Measurements from ENCODE around the gene MARCO.

The MARCO gene

DNA sequence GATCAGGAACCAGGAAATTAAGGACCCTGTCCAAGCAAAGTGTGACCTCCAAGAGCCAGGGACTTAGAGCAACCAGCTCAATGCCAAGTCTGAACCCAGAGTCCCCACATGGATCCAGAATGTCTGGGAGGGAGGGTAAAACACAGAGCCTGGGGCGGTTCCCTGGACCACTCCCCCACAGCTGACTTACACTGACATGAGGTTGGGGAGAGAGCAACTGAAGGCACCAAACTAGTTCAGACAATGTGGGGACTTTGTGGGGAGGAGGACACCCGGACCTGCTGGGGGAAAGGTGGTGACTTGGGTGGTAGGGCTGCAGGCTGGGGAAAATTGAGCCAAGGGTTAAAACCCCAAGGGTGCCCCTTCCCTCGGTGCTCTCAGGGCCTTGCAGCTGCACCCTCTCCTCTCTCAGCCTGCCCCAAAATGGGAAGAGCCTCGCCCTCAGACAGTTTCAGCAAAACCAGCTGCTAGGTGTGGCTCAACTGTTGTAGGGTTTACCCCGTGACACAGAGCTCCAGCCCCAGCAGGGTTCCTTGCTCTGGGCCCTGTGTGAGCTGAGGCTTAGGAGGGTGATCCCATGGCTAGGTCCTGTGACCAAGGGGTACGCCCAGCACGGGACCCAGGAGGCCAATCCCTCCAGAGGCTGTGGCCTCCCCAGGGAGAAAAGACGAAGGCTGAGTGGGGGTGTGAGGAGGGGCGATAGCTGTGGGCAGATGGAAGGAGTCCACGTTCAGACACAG, 28.6 kb downstream of the MARCO start:
- no peak overlapping the region for H3K4me3 ChIP-seq (ENCODE audit: low read length)
- DNase-seq (ENCODE audit: low read depth, low spot score): no peak

DNA sequence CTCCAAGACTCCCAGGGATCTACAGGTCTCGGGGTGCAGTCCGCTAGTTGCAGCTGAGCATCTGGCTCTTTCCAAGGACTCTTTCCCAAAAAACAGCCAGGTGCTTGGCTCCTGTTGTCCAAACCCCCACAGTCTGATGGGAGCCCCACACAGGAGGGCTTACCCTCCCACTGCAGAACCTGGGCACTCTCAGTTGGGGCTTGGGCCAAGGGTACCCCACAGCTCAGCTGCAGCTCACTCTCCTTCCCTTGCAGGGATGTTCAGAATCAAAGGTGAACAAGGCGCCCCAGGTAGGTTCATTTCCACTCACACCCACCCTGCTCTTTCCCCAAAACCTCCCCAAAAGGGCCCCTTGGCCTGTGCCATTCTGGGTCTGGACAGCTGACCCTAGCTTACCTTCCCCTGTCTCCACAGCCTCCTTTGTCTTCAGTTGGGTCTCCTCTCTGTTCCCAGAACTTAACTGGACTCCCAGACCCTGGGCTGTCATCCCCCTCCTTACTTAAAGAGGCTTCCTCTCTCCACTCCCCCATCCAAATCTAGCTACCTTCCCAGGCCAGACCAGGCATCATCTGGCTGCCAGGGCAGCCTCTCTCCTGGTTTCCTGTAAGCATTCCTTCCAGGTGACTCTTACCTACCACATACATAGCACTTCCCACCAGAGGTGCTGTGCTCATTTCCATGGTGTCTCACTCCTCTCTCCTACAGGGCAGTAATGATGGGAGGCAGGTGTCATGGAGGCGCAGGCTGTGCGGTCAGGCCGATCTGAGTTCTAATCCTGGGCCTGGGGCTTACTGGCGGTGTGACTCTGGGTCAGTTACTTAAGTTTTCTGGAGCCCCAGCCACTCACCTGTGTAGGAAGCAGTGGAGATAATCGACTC, 29.5 kb downstream of the MARCO start:
- no peak overlapping the region for H3K4me3 ChIP-seq (ENCODE audit: low read length)
- no peak for DNase-seq (ENCODE audit: low read depth, low spot score)

DNA sequence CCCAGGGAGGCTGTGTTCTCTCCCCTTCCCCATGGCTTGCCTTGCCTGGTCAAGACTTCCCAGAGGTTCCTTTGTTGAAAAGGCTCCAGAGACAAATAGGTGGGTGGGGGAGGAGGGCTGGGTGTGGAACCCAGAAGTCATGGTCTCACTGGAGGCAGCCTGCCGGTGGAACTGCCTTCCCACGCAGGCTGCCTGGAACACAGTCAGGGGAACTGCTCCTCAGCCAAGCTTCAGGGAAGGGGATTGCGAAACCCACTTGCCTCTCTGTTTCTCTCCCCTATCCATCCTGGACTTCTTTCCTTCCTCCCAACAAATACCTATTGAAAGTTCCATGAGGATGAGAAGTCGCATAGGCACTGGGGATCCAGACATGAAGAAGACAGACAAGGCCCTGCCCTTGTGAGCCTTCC, 31.6 kb downstream of the MARCO start:
- no peak for DNase-seq (ENCODE audit: low read depth, low spot score)
- H3K4me3 ChIP-seq (ENCODE audit: low read length): no peak overlapping the region

DNA sequence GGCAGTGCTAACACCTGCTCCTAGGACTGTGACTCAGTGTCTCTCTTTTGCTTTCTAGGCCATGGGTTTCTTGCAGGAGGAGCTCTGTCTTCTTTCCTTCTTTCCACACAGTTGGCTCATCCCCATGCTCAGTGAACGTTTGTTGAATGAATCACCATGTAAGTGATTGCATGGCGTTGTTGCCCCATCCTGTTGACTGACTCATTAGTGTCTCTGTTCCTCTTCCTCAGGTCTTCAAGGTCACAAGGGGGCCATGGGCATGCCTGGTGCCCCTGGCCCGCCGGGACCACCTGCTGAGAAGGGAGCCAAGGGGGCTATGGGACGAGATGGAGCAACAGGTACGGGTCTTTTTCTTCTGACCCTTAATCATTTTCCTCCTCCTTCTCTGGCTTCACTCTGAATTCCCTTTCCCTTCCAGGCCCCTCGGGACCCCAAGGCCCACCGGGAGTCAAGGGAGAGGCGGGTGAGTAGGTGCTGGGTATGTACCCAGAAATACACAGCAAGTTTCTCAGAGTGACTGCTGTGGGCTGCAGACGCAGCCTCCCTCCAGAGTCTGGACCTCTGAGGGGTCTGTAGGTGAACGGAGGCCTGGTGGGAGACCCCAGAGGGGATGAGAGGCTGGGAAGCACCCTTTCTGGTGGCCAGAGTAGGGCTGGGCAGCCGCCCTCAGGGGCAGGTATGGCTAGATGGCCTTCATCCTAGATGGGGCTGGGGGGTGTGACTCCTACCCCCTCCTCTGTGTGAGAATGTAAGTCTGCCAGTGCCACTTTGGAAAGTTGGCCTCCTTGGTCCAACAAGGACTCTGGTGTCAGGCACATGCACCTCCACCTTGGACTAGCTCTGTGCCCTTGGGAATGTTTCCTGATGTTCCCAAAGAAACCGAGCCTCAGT, 32.4 kb downstream of the MARCO start:
- DNase-seq (ENCODE audit: low read depth, low spot score): no peak
- no peak overlapping the region for H3K4me3 ChIP-seq (ENCODE audit: low read length)

DNA sequence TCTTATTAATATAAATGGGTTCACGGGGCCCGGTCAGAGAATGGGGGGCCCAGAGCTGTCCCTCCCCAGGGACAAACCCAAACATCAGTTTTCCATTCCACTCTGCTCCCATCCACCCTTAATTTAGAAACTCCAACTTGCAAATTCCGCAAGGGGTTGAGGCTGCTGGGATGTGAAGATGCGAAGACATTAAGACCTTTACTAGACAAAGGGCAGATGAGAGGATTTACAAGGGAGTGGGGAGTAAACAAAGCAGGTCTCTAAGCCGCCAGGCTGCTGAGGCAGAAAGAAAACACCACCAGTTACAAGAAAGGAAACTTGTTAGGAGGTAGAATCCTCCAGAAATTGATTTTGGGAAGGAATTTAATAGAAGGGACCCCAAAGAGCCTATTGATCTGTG, 33.1 kb downstream of the MARCO start:
- no peak overlapping the region for H3K4me3 ChIP-seq (ENCODE audit: low read length)
- DNase-seq (ENCODE audit: low read depth, low spot score): no peak

DNA sequence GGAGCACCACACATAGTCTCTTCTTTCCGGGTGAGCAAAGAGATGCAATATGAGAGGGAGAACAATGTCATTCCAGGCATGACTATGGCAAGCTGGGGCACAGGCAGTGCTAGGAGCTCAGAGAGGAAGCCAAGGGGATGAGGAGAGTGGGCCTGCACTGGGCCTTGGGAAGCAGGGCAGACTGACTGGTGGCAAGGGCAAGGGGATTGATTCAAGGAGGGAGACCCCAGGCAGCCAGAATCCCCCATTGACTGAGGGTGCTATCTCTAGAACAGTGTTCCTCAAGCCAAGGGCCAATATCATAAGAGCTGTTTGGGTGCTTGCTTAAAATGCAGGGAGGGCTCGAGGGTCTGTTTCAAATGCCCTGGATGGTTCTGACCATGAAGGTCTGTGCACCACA, 36.1 kb downstream of the MARCO start:
- no peak for DNase-seq (ENCODE audit: low read depth, low spot score)
- H3K4me3 ChIP-seq (ENCODE audit: low read length): no peak overlapping the region

DNA sequence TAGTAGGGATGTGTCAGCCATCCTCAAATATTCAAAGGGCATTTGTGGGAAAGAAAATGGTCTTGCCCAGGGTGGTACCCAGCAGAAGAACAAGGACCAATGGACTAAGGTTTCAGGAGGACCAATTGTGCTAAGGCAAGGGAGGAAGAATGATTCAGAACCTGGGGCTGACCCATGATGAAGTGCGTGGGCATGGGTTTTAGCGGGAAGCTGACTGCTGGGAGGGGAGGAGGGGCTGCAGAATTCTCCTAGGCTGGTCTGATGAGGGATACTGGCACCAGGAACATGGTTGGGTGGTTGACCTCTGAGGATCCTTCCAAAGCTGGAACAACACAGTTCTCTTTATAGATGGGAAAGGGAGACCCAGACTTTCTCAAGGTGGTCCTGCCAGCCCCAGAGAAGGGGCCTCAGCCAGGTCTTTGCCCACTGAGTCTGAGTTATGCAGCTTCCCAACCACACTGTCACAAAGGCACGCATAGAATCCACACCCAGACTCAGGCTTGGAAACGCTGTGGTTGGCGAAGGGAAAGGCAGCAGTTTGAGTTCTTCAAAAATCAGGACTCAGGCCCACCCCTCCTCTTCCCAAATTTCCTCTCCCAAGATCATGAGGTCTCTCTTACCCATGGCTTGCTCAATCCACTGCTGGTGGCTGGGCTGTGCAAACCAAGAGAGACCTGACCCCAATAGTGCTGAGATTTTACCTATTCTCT, 37.3 kb downstream of the MARCO start:
- no peak for DNase-seq (ENCODE audit: low read depth, low spot score)
- no peak overlapping the region for H3K4me3 ChIP-seq (ENCODE audit: low read length)

DNA sequence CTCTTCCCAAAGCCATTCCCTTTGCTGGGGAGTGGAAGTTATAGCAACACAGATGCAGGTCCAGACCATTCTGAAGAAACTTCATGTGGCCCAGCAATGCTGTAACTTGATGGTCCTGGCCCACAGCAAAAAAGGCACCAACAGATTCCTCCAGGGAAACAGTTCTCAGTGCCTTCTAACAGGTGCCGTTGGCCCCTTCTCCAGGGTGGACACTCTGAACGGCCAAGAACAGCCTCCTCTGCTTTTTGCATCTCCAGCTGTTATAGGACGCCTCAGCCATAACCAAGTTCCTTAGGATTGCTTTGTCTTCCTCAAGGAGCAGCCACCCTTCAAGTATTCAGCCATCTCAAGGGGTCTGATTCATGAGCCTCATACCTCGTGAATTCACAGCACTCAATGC, 38.0 kb downstream of the MARCO start:
- DNase-seq (ENCODE audit: low read depth, low spot score): no peak
- H3K4me3 ChIP-seq (ENCODE audit: low read length): no peak overlapping the region

DNA sequence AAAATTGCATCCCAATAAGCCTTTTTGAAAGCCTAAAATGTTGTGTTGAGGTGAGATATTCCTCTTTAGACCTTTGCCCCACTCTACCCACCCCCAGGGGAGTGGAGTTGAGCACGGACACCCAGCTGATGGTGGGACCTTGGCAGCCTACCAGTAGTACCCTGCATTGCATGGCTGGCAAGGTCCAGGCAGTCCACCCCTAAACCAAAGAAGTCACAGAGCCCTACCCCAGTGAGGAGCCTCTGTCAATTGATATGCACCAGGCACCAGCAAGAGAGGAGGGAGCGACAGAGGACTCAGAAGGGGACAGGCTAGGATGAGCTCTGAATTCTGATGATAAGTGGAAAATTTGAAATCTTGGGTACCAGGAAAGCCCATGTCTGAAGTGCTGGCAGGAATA, 38.6 kb downstream of the MARCO start:
- no peak overlapping the region for H3K4me3 ChIP-seq (ENCODE audit: low read length)
- no peak for DNase-seq (ENCODE audit: low read depth, low spot score)

DNA sequence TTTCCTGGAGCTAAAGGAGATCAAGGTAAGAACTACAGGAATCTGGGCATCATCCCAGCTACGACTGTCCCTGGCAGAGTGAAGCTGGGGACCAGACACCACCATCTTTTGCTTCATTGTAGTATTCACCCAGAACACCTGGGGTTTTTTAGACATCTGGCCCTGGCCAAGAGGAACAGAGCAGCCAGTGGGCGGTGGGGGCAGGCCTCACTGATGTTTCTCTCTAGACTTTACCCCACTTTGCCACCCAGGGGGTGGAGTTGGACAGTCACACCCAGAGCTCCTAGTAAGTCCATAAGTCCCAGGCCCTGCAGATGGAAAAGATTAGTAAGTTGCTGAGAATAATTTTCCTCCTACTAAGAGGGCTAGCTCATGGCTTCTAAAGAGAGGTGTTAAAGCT, 39.6 kb downstream of the MARCO start:
- no peak overlapping the region for H3K4me3 ChIP-seq (ENCODE audit: low read length)

DNA sequence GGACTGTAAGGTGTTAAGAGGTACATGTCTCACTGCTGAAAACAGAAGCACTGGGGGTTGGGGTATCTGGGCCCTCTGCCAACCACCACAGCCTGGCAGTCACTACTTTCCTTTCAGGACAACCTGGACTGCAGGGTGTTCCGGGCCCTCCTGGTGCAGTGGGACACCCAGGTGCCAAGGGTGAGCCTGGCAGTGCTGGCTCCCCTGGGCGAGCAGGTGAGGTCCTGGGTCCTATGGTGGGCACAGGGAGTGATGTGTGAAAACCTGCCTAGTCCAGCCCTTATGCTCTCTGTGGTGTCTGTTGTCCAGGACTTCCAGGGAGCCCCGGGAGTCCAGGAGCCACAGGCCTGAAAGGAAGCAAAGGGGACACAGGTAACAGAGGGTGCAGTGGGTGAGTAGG, 40.0 kb downstream of the MARCO start:
- DNase-seq (ENCODE audit: low read depth, low spot score): no peak
- no peak overlapping the region for H3K4me3 ChIP-seq (ENCODE audit: low read length)

More for the DNA sequence above, 39.6 kb downstream of the MARCO start:
- no peak for DNase-seq (ENCODE audit: low read depth, low spot score)

DNA sequence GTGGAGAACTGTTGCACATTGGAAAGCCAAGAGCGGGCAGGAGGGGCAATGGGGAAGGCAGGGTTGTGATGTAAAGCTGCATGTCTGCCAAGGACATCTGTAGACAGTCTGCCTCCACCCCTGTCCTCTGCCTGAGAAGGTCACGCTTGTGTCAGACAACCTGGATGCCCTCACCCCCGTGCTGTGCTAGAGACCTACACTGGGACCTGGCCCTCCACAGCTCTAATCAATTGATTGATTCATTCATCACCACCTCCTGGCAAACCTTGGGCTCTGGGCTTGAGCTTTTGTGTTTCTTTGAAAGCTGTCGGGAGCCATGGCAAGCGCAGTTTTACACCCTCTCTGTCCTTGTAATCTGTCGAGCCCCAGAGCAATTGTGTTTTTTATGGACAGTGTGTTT, 41.1 kb downstream of the MARCO start:
- no peak overlapping the region for H3K4me3 ChIP-seq (ENCODE audit: low read length)
- DNase-seq (ENCODE audit: low read depth, low spot score): no peak

DNA sequence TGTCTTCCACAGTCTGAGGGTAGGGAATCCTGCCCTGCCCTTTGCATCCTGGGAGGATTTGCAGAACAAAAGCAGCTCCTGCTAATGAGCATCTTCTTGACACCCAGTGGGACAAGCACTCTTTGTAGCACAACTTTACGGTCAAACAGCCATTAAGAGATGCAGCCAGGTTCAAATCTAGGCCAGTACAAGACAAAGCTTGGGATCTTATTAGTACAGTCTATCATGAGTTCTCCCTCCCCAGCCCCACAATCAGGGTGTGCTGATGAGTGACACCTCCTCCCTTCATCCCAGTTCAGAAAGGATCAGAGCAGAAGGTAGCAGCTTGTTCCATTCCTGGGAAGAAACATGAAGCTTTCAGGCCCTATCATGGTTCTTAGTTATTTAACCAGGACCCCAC, 41.9 kb downstream of the MARCO start:
- H3K4me3 ChIP-seq (ENCODE audit: low read length): no peak overlapping the region
- DNase-seq (ENCODE audit: low read depth, low spot score): no peak

DNA sequence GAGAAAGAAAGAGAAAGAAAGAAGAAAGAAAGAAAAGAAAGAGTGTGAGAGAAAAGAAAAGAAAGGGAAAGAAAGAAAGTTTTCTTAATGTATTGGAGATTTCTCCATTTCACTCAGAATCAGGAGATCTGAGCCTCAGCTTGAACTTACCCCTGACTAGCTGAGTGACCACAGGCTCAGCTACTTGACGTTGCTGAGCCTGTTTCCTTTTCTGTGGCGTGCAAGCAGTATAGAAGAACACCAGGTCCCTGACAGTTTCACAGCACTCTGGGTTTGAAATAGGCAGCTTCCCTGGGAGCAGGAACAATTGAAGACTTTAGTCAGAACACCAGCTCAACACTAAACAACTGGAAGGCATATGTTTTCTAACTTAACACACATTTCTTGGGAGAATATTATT, 44.7 kb downstream of the MARCO start:
- H3K4me3 ChIP-seq (ENCODE audit: low read length): no peak overlapping the region
- no peak for DNase-seq (ENCODE audit: low read depth, low spot score)

DNA sequence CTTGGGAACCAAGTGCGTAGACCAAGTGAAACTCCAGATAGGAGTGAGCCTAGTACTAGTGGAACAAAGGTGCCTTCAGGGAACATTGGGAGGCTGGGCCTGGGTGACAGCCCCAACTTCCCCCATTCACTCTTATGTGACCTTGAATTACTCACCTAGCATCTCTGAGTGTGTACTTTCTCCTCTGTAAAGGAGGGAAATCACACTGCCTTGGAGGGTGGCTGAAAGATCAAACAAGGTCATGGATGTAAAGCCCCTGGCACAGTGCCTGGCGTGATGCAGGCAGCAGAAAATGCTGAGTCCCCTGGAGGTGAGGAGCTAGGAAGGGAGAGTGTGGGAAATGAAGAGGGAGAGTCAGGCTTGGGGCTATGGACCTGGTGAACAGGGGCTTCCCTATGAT, 45.9 kb downstream of the MARCO start:
- no peak overlapping the region for H3K4me3 ChIP-seq (ENCODE audit: low read length)
- DNase-seq (ENCODE audit: low read depth, low spot score): no peak

DNA sequence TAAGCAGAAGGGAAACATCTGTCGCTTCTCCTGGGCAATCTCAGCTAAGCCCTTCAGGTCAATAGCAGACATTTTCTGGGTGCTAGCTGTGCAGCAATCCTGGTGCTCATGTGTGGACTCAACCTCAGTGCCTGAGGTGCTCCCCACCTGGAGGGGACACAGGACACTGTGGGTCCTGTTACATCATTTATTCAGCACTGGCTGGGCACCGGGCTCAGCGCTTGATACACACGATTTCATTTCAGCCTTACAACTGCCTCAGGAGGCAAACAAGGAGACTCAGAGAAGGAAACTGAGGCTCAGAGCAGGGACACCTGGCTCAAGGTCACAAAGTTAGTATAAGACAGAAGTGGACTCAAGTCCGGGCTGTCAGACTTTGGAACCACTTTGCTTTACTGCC, 46.7 kb downstream of the MARCO start:
- no peak overlapping the region for H3K4me3 ChIP-seq (ENCODE audit: low read length)
- DNase-seq (ENCODE audit: low read depth, low spot score): no peak

DNA sequence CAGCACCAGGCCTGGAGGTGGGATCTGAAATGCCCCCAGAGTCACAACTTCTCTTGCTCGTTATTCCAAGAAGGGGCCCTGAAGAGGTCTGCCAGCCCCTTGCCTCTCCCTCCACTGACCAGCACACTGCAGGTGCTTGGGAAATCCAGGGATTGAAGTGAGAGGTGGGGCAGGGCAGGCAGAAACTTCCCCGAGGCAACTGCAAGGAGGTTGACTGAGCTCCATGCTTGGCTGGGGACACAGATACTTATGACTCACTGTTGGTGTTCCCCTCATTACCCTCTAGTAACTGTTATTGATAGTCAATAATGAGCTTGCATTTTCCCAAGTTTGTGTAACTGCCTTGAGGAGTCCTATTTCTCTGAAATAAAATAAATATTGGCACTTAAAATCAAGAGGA, 47.5 kb downstream of the MARCO start:
- no peak overlapping the region for H3K4me3 ChIP-seq (ENCODE audit: low read length)
- DNase-seq (ENCODE audit: low read depth, low spot score): no peak

DNA sequence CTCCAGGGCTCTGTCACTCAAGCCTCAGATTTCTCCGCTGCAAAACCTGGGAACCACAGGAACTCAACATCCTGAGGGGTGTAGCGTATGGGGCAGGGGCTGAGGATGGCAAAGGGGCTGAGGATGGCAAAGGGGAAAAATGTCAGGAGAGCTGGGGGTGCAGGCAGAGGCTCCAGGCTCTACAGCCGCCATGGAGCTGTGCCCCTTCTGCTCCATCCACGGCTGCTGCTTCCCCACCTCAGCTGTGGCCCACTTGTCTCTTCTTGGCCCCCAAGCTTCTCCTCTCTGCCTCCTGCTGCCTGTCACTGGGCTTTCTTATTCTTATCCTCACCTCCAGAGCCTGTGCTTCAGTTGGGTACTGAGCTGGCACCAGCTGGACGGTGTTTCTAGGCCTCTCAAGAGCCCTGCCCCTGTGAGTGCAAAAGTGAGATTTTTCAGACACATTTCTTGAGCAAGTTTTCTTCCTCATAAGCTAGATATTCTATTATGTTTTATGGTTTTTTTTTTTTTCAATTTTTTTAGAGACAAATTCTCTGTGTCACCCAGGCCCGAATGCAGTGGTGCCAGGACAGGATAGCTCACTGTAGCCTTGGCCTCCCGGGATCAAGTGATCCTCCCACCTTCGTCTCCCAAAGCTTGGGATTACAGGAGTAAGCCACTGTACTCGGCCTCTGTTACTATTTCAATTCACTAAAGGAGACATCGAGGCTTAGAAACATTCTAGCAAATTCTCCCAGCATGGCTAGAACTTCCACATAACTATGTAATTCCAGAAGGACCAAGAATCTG, 49.0 kb downstream of the MARCO start:
- H3K4me3 ChIP-seq (ENCODE audit: low read length): no peak overlapping the region
- DNase-seq (ENCODE audit: low read depth, low spot score): no peak

Measured in Jurkat, Clone E6-1 (cell line).